Gastroesophageal sphincter (tissue), 3 donors: ENCODE results near the gene PLXDC2.

Experiments used
- CTCF ChIP-seq, 4 experiments: fragments of 200-600 bp in 2 of 4; fragments of 450-650 bp in 2 of 4; sonication (generic) in 1 of 4; IDR thresholded peaks; one replicate each; pipeline ENCODE4 v1.5.1; 2017 to 2019; ENCODE audit warnings: antibody characterized with exemption in 4 of 4, mild to moderate bottlenecking in 2 of 4, moderate library complexity in 2 of 4
- EP300 ChIP-seq: sonication (generic); formaldehyde crosslinking; IDR thresholded peaks from one replicate; pipeline ENCODE4 v1.6.1; 2017; ENCODE audit warnings: antibody characterized with exemption, mild to moderate bottlenecking
- POLR2A ChIP-seq, 2 donors: fragments of 450-650 bp; IDR thresholded peaks; one replicate each; pipeline ENCODE4 v1.6.1; 2017; ENCODE audit warnings: antibody characterized with exemption in 2 of 2, mild to moderate bottlenecking in 2 of 2, moderate library complexity in 1 of 2
- POLR2AphosphoS5 ChIP-seq: sonication (generic); formaldehyde crosslinking; IDR thresholded peaks from one replicate; pipeline ENCODE4 v1.6.1; 2017; ENCODE audit warnings: antibody characterized with exemption

- TF ChIP-seq CTCF (IDR thresholded peaks at IDR 0.05): no peak
- TF ChIP-seq POLR2A (IDR thresholded peaks at IDR 0.05): no peak
- TF ChIP-seq POLR2AphosphoS5: no peak
- TF ChIP-seq EP300: no peak
These were observed 73.0 kb downstream of the PLXDC2 start for GRCh38 chr10:19889256-19889655.
